ENCODE measurements around the gene CA9. TPM values are rescaled to one million over a fixed set of nuclear protein-coding genes. Genes with fewer than 3 reads are reported as not detected.

Gene CA9
- total and polyA plus RNA-seq, 2 donors (not counting 3 experiments of a cell fraction or from before 2014, with no cell fraction given) = 0.18 TPM; not detected in 1

GRCh38 chr9:35656348-35656747, 17.4 kb upstream of the CA9 start:
- no peak for FAIRE-seq
- Histone ChIP-seq H3K27me3 (ENCODE audit: control insufficient read depth in 2 of 2, insufficient read depth in 2 of 2, low read length in 2 of 2) (no peaks in the 10 kb centered on the region), H3K4me1 (ENCODE audit: control insufficient read depth, extremely low read depth, insufficient read depth, low read length) (peaks cover 9% of the 10 kb centered on the region), H3K4me2 (ENCODE audit: insufficient read depth, low read length) (no peak overlapping the region), H3K79me2 (ENCODE audit: control insufficient read depth, insufficient read depth, low read length) (peaks cover 4% of the 10 kb centered on the region), H4K20me1 (replicated peaks; ENCODE audit: control insufficient read depth, extremely low read depth, insufficient read depth, low read length) (no peaks in the 10 kb centered on the region), H3K9ac (replicated peaks; ENCODE audit: extremely low read depth, insufficient read depth, low read length) (no peak overlapping the region), H3K4me3 (replicated peaks in 1 of 3; ENCODE audit: insufficient read depth in 1 of 3, low read depth in 1 of 3, low read length in 3 of 3) (no peak overlapping the region), H3K9me3 (replicated peaks; ENCODE audit: control insufficient read depth, insufficient read depth, low read length) (no peaks in the 10 kb centered on the region), H2AFZ (ENCODE audit: low read depth, low read length) (no peak overlapping the region), H3K27ac (ENCODE audit: insufficient read depth, low read depth, low read length) (no peak overlapping the region), H3K36me3 (ENCODE audit: control insufficient read depth in 2 of 2, extremely low read depth in 1 of 2, insufficient read depth in 2 of 2, low read length in 2 of 2) (peaks cover 0 to 8% of the 10 kb centered on the region in 2 experiments), H3K9me1 (replicated peaks; ENCODE audit: control insufficient read depth, extremely low read depth, insufficient read depth, low read length) (no peaks in the 10 kb centered on the region)
- intact Hi-C loops (cut with micrococcal nuclease) (loop anchor here (5.0 kb wide), 2 partner anchors 164 to 251 kb away; partner anchors contain the start of genes HRCT1, RUSC2 and SPAAR), dilution Hi-C loops (cut with MboI; ENCODE audit: extremely low pct_ligation_motif_present, low sequenced_read_pairs) (no loop called here)
- BruUV-seq (replicated peaks) = no TSS peak
- no peak for DNase-seq (ENCODE audit: low read depth, low spot score)
- TF ChIP-seq MYC (IDR thresholded peaks at IDR 0.05; ENCODE audit: low read depth, low read length) = no peak
- no peak for TF ChIP-seq EZH2 (IDR thresholded peaks at IDR 0.05; ENCODE audit: borderline replicate concordance, low read depth, low read length, severe bottlenecking)
- TF ChIP-seq GATA2 (IDR thresholded peaks at IDR 0.05; ENCODE audit: insufficient read depth, insufficient read length, low read depth, low read length) = no peak
- TF ChIP-seq POLR2AphosphoS5 (IDR thresholded peaks at IDR 0.05; ENCODE audit: insufficient read depth, low read depth, low read length) = no peak
- no peak for TF ChIP-seq POLR2A (IDR thresholded peaks at IDR 0.05; ENCODE audit: low read depth, low read length)
- TF ChIP-seq MAX (IDR thresholded peaks at IDR 0.05; ENCODE audit: insufficient read depth, insufficient read length) = no peak
- no peak for TF ChIP-seq FOS (IDR thresholded peaks at IDR 0.05; ENCODE audit: borderline replicate concordance, insufficient read depth, low read length)
- no peak for TF ChIP-seq JUN (IDR thresholded peaks at IDR 0.05; ENCODE audit: borderline replicate concordance, insufficient read depth, insufficient read length, low read depth)
- no peak for TF ChIP-seq CTCF (IDR thresholded peaks at IDR 0.05; ENCODE audit: extremely low read depth in 1 of 2, insufficient read depth in 1 of 2, low read depth in 1 of 2, low read length in 2 of 2)
- POLR2A ChIA-PET = no interaction called here
- CTCF ChIA-PET = interaction anchor here (1.2 to 10.0 kb wide), 4 partner anchors 10 to 45 kb away, joined by 3 to 227 read pairs (median 16); partner anchors contain the start of gene TPM2
